ENCODE results near the gene LDAH.

Gene LDAH

GRCh38 chr2:20771299-20771698 is 51.6 kb downstream of the LDAH start:
- DNase-seq, result no peak

DNA sequence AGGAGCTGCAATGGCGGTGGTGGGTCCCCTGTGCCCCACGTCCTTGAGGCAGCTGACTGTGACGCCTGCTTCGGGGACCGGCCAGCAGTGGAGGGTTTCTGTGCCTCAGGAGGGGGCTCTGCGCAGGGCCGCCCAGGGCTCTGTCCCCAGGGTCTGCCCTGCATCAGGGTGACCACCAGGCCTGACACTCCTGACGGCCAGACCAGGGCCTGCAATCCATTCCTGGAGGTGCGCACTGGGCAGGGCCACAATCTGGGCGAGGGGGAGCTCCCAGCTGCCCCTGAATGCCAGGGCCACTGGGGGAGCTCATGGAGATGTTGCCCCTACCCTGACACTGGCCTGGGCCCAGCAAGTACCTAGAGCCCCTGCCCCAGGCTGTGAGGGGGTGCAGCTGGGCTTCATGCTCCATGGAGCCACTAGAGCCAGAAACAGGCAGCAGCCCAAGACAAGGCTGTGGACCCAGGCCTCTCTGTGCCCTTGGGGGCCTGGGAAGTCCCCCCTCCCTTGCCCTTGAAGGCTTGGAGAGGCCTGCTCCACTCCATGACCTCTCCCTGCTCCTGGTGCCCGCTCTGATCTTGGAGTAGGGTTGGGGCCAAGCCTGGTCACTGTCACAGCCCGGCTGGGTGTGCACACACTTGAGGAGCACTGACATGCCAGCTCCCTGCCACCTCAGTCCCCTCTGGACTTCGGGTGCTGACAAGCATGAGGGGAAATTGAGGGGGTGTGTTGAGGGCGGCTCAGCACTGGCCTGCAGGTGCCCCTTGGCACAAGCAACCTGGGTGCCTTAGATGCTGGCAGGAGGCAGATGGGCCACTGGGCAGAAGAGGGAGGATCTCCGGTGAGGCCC is 55.9 kb downstream of the LDAH start:
- no peak for DNase-seq

GRCh38 chr2:20766213-20766612 is 56.7 kb downstream of the LDAH start:
- no peak for DNase-seq

DNA sequence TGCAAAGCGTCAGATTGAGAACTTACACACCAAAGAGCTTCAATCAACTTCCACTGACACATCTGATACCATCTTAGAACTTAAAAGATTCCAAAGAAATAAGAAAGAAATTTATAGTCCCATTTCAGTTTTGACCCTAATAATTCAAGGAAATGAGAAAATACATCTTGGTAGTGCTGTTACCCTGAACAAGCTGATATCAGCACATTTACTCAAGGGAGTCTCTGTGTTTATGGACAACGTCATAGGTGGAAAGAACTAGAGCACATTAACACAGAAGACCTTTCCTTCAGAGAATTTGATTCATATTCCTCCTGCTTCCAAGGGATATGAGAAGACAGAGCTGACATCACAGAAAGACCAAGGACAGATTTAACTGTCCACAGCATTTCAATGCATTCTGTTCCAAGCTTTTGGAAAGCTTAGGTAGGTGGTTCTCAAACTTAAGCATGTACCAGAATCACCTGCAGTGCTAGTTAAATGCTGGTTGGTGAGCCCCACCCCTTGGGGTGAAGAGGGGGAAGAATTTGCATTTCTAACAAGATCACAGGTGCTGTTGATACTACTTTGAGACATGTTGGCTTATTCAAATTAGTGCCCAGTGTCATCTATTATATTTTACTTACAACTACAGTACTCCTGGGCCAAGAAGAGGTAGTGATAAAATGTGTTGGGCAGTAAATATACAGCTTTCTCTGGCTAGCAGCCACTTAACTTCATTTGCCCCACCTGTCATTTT is 59.8 kb downstream of the LDAH start:
- DNase-seq, result no peak

- DNase-seq, result no peak
Observed at GRCh38 chr2:20759487-20759886, 63.4 kb downstream of the LDAH start.

DNA sequence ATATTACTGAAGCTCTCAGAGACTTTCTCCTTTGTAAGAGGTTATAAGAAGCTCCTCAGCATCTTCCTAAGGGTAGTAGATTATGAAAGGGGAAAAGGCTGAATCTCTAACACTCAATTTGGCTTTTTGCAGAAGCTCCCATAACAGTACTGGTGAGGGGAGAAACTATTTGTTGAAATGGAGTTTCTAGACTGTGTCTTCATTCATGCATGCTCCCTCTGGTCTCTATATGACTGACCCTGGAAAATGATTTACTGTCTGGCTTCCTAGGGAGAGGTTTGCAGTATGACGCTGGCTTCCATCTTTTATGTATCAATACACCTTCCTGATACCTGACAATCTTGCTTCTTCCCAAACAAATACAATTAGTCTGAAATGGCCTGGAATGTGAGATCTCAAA is 63.9 kb downstream of the LDAH start:
- DNase-seq, result no peak

DNA sequence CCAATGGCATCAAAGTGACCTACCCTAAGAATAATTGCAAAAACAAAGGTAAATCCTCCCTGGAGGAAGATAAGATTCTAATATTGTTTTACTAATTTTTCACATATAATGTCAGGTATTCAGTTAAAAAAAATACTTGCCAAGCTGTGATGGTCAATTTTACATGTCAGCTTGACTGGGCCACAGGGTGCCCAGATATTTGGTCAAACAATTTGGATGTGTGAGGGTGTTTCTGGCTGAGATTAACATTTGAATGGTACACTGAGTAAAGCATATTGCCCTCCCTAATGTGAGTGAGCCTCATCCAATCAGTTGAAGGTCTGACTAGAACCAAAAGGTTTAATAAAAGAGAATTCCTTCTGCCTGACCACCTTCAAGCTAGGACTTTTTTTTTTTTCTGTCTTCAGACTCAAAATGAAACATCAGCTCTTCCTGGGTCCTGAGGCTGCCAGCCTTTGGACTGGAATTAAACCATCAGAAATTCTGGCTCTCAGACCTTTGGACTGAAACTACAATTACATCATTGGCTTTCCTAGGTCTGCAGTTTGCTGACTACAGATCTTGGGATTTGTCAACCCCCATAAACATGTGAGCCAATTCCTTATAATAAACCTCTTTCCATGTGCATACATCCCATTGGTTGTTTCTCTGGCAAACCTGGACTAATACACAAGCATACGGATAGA is 65.4 kb downstream of the LDAH start:
- no peak for DNase-seq

DNA sequence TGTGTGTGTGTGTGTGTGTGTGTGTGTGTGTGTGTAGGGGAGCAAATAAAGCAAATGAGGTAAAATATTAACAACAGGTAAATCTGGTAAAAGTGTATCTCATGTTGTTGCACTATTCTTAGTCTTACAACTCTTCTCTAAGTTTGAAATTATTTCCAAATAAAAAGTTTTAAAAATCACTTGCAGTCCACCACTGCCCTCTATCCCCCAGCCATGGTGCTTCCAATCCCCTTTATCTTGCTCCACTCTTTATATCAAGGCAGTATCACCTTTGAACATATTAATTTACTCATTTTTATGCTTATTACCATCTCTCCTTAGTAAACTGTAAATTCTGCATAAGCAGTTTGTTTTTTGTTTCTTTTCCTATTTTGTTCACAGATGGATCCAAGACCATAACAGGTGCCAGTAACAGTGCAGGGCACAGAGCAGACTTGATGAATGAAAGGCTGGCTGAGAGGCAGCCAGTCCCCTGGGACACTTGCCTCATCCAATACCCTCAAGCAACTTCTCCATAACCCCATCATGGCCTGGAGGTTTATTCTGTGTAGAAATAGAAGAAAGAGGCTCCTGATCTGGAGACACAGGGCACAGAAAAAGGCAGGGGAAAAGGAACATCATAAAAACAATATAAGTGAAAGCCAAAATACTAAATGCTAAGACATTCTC is 67.6 kb downstream of the LDAH start:
- DNase-seq, result no peak

DNA sequence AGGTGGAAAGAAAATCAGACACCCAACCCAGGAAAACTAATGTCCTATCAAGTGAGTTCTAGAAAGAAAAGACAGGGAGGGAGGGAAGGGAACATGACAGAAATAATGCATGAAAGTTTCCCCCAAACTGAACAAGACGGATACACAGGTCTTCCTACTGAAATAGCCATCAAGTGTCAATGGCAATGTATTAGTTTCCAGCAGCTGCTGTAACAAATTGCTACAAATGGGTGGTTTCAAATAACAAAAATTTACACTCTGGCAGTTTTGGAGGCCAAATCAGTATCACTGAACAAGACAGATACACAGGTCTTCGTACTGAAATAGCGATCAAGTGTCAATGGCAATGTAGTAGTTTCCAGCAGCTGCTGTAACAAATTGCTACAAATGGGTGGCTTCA is 70.6 kb downstream of the LDAH start:
- no peak for DNase-seq

GRCh38 chr2:20747317-20747716 is 75.6 kb downstream of the LDAH start:
- no peak for DNase-seq

- DNase-seq, result no peak
Observed at GRCh38 chr2:20745924-20746555, 76.9 kb downstream of the LDAH start.

- no peak for DNase-seq
Observed at GRCh38 chr2:20744366-20745335, 78.2 kb downstream of the LDAH start.

GRCh38 chr2:20738772-20739171 is 84.1 kb downstream of the LDAH start:
- DNase-seq, result no peak

DNA sequence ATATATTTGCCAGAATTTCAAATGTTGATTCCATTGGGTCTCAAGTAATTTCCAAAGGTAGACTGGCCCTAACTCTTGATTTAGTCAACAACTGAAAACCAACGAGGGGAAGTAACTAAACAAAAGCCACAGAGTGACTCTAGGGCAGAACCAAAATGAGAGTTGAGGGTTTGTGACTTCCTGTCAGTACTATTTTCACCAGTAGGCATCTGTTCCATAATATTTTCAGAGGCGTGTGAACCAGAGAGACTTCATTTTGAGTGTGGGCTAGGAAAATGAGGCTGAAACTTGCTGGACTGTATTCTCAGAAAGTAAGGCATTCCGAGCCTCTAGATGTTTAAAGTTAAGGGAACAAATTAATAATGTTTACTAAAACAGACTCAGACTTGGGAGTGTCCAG is 85.4 kb downstream of the LDAH start:
- DNase-seq, result no peak

DNA sequence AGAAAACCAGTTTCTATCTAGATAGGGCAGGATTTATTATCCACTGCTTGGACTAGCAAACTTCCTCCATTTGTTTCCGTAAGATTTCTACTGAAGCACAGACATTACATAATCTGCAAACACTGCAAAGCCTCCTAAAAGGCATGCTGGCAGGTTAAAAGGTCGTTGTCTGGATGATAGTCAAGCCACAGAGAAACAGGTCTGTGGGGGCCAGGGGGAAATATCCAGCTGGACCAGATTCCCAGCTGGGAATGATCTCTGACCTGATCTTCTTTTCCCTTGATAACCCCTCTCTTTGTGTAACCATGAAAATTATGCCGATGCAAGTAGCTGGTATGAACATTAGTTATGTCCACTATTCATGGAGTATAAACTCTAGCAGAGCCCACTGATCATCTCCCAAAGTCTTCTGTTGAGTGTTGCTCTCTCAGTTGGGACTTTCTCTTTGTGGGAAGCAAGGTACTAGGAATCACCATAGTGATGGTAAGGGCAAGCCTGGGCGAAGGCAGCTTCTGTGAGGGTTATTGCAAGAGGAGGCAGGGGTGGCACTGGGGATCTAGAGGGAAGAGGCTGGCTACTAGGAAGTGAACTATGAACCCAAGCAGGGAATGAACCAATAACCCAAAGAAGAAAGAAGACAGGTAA is 94.7 kb downstream of the LDAH start:
- DNase-seq, result no peak

- DNase-seq, result no peak
Observed at GRCh38 chr2:20726913-20727312, 96.0 kb downstream of the LDAH start.

- DNase-seq, result no peak
Observed at GRCh38 chr2:20725782-20726181, 97.1 kb downstream of the LDAH start.

DNA sequence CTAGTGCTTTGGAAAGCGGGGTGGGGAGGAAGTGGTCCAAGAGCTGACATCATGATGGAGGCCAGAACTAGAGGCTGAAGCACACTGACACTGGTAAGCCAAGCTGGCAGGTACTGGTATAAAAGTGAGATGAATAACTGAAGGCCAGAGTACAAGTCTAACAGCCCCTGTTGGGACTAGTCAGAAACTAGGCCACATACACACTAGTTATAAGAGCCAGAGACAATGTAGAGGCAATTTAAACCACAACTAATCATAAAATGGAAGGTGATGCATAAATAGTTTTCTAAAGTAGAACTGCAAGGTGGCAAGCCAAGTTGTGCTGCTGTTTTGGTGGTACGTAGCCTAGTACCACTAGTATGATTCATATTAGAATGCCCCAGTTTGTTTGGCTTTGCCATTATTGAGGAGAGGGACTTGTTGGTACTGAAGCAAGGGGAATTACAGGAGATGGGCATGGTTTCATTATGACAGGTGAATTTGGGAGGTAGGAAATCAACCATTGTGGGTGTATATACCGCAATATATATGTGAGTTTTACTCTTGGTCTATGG is 98.3 kb downstream of the LDAH start:
- no peak for DNase-seq

DNA sequence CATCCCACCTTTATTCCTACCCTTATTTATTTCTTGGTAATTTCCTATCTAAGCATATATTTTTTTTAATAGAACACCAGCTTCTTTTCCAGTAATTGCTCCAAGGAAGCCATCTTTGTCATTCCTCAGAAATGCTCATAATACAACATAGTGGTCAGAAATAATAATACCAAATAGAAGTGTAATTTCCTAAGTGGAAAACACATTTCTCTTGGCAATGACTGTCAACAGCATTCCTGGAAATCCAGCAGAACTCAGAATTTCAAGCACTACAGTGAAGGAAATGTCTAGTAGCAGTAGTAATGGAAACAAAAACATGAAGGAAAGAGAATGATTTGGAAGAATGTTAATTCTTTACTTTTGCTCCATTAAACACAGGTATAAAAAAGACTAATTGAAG is 99.4 kb downstream of the LDAH start:
- no peak for DNase-seq

DNA sequence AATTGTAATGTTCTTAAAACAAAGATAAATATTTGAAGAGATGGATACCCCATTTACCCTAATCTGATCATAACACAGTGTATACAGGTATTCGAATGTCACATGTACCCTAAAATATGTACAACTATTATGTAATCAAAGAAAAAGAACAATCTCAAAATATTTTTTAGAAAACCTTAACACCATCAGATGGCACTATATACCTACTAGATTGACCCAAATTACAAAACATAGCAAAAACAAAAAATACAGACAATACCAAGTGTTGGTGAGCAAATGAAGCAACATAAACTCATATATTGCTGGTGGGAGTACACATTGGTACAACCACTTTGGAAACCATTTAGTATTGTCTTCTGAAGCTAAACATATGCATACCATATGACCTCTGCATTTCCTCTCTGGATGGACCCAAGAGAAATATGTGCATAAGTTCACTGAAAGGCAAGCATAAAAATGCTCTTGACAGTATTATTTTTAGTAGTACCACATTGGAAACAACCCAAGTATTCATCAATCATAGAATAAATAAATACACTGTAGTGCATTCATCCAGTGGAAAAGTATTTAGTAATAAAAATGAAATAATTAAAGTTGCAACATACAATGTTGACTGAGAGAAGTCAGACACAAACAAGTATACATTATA is 100.2 kb downstream of the LDAH start:
- DNase-seq, result no peak

All from COR-L47 (cell line).